LNCaP clone FGC (cell line): ENCODE measurements around the gene HAGHL.

Experiments used
- DNase-seq: peaks from one replicate; pipeline ENCODE4 v3.0.0-alpha.2; 2011; ENCODE audit warnings: low read depth
- H3K4me3 ChIP-seq: 2 replicates; pipeline ENCODE4 v1.5.1; 2011; ENCODE audit warnings: mild to moderate bottlenecking, low read depth, low read length, control low read depth
- TF ChIP-seq, protein P1 (sequence below): IDR thresholded peaks from 2 replicates; pipeline ENCODE4 v1.5.1; 2012; ENCODE audit warnings: mild to moderate bottlenecking; ENCODE audit not compliant: control insufficient read depth, insufficient read depth; ENCODE audit errors: extremely low read depth

The HAGHL gene

DNA sequence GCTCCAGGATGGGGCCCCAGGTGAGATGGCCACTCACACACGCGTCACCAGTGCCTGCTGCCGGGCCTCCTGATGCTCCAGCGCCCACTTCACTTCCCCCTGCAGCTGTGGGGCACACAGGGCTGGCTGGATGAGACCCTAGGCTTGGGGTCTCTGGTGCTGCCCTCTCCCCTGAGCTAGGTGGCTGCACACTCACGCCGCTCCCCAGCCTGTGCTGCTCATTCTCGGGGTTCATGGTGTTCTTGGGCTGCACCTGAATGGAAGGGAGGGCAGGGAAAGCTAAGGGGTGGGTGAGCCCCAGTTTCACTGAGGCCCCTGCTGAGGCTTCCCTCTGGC, 1.9 kb upstream of the HAGHL start:
- H3K4me3 ChIP-seq = no peak overlapping the region
- no peak for DNase-seq
- TF ChIP-seq, protein P1, sequence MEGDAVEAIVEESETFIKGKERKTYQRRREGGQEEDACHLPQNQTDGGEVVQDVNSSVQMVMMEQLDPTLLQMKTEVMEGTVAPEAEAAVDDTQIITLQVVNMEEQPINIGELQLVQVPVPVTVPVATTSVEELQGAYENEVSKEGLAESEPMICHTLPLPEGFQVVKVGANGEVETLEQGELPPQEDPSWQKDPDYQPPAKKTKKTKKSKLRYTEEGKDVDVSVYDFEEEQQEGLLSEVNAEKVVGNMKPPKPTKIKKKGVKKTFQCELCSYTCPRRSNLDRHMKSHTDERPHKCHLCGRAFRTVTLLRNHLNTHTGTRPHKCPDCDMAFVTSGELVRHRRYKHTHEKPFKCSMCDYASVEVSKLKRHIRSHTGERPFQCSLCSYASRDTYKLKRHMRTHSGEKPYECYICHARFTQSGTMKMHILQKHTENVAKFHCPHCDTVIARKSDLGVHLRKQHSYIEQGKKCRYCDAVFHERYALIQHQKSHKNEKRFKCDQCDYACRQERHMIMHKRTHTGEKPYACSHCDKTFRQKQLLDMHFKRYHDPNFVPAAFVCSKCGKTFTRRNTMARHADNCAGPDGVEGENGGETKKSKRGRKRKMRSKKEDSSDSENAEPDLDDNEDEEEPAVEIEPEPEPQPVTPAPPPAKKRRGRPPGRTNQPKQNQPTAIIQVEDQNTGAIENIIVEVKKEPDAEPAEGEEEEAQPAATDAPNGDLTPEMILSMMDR = no peak

GRCh38 chr16:725463-726187, 1.3 kb upstream of the HAGHL start:
- TF ChIP-seq, protein P1 = no peak
- no peak for DNase-seq
- peak overlapping the region; percentile 55 for H3K4me3 ChIP-seq

GRCh38 chr16:726188-726437, 793 bp upstream of the HAGHL start:
- H3K4me3 ChIP-seq = peak overlapping the region; percentile 55
- no peak for DNase-seq
- TF ChIP-seq, protein P1 = no peak

DNA sequence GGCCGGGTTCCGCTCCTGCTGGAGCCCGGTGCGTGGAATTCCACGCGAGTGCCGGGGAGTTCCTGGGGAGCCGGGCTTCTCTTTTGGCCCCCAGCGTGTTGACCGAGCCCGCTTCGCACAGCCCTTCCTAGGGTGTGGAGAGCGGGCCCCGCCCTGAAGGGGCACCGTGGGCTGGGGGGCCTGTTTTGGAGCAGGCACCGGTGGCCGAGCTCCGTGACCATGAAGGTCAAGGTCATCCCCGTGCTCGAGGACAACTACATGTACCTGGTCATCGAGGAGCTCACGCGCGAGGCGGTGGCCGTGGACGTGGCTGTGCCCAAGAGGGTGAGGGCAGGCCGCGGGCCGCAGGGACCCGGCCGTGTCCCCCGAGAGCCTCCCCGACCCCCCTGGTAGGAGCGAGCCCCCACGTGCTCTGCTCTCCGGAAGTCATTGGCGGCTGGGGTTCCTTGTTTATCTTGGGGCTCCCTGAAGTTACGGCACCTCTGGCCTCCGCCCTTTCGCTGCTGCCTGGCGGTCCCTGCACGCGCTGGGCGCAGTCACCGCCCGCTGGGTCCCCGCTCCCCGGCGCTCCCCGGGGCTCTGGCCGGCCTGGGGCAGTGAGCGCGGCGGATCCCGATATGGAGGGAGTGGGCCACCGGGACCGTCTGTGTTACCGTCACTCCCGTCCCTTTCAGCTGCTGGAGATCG, 528 bp downstream of the HAGHL start:
- DNase-seq = no peak
- TF ChIP-seq, protein P1 = no peak
- peak overlapping the region; percentile 88 for H3K4me3 ChIP-seq

DNA sequence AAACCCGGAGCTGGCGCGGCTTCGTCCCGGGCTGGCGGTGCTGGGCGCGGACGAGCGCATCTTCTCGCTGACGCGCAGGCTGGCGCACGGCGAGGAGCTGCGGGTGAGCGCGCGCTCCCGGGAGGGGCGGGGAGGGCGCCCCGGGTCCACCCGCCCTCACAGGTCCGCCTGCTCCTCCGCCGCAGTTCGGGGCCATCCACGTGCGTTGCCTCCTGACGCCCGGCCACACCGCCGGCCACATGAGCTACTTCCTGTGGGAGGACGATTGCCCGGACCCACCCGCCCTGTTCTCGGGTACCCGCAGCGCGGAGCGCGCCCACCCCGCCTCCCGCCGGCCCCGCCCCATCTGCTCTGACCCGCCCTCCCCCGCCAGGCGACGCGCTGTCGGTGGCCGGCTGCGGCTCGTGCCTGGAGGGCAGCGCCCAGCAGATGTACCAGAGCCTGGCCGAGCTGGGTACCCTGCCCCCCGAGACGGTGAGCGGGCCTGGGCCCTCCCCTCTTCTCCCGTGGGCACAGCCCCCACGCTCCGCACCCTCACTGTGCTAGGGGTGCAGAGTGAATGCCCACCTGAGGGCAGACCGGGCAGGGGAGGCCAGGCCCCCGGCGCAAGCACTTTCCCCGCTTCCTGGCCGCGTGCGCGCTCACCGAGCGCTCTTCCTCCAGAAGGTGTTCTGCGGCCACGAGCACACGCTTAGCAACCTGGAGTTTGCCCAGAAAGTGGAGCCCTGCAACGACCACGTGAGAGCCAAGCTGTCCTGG, 1.4 kb downstream of the HAGHL start:
- DNase-seq = peak; percentile 80
- TF ChIP-seq, protein P1 = no peak
- H3K4me3 ChIP-seq = peak overlapping the region; percentile 88

- no peak for DNase-seq
- TF ChIP-seq, protein P1 = no peak
- H3K4me3 ChIP-seq = peak overlapping the region; percentile 88
These were observed 2.2 kb downstream of the HAGHL start for GRCh38 chr16:728890-729744.
